ENCODE results near the gene FCHSD1.
A peak's percentile ranks its signal among the peaks of the same experiment; 100 is the strongest.

The FCHSD1 gene

DNA sequence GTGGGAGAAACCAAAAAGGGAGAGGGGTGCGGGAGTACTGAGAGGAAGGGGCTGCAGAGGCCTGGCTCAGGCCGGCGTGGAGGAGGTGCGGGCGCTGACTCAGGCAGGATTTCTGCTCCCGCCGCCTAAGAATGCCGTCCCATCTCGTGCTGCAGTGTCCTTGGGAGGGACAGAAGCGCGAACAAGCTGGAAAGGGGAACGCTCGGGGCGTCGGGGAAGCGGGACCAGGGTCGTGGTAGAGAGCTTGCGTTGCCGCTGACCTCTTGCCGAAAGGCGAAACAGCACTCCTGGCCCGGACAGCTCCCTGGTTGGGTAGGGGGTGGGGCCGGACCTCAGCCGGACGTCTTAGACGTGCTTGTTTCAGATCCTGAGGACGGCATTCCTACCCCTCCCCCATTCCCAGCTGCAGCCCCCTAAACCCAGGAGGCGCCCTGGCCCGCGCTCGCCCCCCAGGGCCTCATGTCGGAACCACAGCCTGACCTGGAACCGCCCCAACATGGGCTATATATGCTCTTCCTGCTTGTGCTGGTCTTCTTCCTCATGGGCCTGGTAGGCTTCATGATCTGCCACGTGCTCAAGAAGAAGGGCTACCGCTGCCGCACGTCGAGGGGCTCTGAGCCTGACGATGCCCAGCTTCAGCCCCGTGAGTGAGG is 13.3 kb downstream of the FCHSD1 start:
- DNase-seq (ENCODE audit: low read depth): peak; percentile 41
- TF ChIP-seq, protein P1, sequence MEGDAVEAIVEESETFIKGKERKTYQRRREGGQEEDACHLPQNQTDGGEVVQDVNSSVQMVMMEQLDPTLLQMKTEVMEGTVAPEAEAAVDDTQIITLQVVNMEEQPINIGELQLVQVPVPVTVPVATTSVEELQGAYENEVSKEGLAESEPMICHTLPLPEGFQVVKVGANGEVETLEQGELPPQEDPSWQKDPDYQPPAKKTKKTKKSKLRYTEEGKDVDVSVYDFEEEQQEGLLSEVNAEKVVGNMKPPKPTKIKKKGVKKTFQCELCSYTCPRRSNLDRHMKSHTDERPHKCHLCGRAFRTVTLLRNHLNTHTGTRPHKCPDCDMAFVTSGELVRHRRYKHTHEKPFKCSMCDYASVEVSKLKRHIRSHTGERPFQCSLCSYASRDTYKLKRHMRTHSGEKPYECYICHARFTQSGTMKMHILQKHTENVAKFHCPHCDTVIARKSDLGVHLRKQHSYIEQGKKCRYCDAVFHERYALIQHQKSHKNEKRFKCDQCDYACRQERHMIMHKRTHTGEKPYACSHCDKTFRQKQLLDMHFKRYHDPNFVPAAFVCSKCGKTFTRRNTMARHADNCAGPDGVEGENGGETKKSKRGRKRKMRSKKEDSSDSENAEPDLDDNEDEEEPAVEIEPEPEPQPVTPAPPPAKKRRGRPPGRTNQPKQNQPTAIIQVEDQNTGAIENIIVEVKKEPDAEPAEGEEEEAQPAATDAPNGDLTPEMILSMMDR (IDR thresholded peaks at IDR 0.05; ENCODE audit: insufficient read depth, low read depth, low read length, missing control alignments): peak; percentile 38
- peak overlapping the region; percentile 91 for H3K4me3 ChIP-seq (ENCODE audit: low read length)

DNA sequence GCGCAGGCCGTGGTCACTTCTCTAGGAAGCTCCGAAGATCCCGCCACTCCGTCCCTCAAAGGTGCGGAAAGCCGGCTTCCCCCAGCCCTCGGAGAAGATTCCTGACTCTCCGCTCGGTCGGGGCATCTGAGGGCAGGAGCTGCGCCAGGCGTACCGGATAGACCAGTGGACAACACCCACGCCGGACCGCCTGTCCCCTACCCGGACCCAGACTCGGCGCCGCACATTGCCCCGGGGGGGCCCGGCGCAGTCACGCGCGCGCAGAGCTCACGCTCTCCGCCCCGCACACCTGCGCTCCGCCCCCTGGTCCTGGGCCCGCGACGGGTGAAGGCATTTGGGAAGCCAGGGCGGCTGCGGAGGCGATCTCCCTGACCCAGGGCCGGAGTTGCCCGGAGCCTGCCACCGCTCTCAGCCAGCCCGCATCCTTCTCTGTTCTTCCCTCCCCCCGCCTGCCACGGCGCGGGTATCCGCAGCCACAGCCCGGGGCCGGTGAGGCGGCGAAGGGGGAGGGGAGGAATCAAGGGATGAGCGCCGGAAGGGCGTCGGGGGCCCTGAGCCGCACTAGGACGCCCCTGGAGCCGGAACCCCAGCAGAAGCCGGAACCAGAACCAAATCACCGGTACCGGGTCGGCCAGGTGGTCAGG is 14.0 kb downstream of the FCHSD1 start:
- H3K4me3 ChIP-seq (ENCODE audit: low read length): peak overlapping the region; percentile 91
- TF ChIP-seq, protein P1 (IDR thresholded peaks at IDR 0.05; ENCODE audit: insufficient read depth, low read depth, low read length, missing control alignments): no peak
- DNase-seq (ENCODE audit: low read depth): peak; percentile 36

DNA sequence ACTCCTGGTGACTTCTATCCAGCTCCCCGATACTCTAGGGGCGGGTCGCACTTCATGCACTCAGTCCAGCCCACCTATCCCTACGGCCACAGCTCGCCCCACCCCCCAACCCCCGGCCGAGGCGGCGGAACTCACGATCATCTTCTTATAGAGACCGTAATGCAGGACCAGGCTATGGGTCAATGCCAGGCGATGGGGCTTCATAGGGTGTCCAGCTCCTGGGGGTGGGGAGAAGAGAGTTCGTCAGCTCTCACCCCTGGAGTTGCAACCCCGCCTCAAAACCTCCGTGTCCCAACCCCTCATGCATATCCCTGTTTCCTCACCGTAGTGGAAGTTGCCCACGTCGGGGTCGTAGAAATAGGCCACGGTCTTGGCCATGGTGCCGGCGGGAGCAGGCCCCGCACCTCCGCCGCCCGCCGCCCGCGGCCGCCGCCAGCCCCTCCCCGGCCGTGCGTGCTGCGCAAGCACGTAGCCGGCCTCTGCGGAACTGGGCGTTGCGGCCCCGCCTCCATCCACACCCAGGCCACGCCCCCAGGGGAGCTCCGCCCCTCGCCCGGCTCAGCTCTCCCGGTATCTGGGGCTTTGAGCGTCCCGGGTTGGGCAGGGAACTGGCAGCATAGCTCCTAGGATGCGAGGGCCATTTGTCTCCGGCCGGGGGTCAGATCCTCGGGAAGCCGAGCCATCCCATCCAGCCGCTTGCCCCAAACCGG is 14.7 kb downstream of the FCHSD1 start, which contains the start of the genes HDAC3 and RELL2:
TSS of gene HDAC3 (minus strand) at position 437 of the 710 bp plus-strand sequence. CDS start at position 378, 59 bp downstream.
TSS of gene RELL2 (plus strand) at position 585 of the 710 bp plus-strand sequence. CDS start 1,229 bp downstream, outside the sequence.
- TF ChIP-seq, protein P1 (IDR thresholded peaks at IDR 0.05; ENCODE audit: insufficient read depth, low read depth, low read length, missing control alignments): no peak
- peak within 1 kb of the TSS; percentile 91 for H3K4me3 ChIP-seq (ENCODE audit: low read length)
- peak; percentile 95 for DNase-seq (ENCODE audit: low read depth)

DNA sequence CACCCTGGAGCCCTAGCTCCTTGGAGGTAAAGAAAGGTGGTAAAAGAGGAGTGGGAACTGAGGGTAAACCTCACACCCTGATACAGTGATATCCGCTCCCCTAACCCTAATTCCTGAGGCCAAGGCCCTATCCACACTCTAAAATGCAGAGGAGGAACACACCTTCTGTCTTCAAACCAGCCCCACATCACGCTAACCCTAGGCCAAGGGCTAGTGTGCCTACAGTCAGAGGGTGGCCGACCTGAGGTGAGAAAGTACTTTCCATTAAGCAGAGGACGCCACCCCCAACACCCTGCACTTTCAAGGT is 15.2 kb downstream of the FCHSD1 start:
- peak overlapping the region; percentile 91 for H3K4me3 ChIP-seq (ENCODE audit: low read length)
- no peak for DNase-seq (ENCODE audit: low read depth)
- TF ChIP-seq, protein P1 (IDR thresholded peaks at IDR 0.05; ENCODE audit: insufficient read depth, low read depth, low read length, missing control alignments): no peak

- TF ChIP-seq, protein P1 (IDR thresholded peaks at IDR 0.05; ENCODE audit: insufficient read depth, low read depth, low read length, missing control alignments): no peak
- no peak for DNase-seq (ENCODE audit: low read depth)
- H3K4me3 ChIP-seq (ENCODE audit: low read length): peak overlapping the region; percentile 91
These were observed 15.6 kb downstream of the FCHSD1 start for GRCh38 chr5:141635646-141636045.

DNA sequence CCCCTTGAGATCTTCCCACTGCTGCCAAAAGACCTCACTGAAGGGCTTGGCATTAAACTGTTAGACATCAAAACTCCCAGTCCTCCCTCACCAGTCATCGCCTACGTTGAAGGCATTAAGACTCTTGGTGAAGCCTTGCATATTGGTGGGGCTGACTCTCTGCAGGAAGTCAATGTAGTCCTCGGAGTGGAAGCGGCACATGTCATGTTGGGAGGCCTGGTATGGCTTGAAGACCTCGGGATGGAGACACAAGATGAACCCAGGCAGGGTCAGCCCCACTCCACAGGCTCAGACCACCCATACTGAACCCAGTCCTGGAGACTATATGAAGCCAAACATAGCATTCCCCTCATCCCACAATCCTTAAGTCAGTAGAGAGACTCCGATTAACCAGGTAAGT is 16.5 kb downstream of the FCHSD1 start:
- DNase-seq (ENCODE audit: low read depth): no peak
- H3K4me3 ChIP-seq (ENCODE audit: low read length): no peak overlapping the region
- TF ChIP-seq, protein P1 (IDR thresholded peaks at IDR 0.05; ENCODE audit: insufficient read depth, low read depth, low read length, missing control alignments): no peak
